Keratinocyte (primary cell): ENCODE data around the gene TOX2.

ENCODE experiments used
- EZH2 ChIP-seq: IDR thresholded peaks from one replicate; pipeline ENCODE4 v1.6.1; 2012; ENCODE audit warnings: inconsistent platforms, mild to moderate bottlenecking, low read length, moderate library complexity
- TF ChIP-seq, protein P1 (sequence below), 3 experiments: IDR thresholded peaks in 1 of 3; conservative IDR thresholded peaks in 1 of 3; optimal IDR thresholded peaks in 1 of 3; 2 replicates in 2 of 3; 3 replicates in 1 of 3; pipeline versions ENCODE3 to v1.5.1; 2011; ENCODE audit warnings: low read length in 3 of 3, mild to moderate bottlenecking in 3 of 3, moderate library complexity in 2 of 3, control low read depth in 1 of 3, inconsistent platforms in 1 of 3; ENCODE audit not compliant: insufficient read depth in 2 of 3; ENCODE audit errors: extremely low read depth in 1 of 3

DNA sequence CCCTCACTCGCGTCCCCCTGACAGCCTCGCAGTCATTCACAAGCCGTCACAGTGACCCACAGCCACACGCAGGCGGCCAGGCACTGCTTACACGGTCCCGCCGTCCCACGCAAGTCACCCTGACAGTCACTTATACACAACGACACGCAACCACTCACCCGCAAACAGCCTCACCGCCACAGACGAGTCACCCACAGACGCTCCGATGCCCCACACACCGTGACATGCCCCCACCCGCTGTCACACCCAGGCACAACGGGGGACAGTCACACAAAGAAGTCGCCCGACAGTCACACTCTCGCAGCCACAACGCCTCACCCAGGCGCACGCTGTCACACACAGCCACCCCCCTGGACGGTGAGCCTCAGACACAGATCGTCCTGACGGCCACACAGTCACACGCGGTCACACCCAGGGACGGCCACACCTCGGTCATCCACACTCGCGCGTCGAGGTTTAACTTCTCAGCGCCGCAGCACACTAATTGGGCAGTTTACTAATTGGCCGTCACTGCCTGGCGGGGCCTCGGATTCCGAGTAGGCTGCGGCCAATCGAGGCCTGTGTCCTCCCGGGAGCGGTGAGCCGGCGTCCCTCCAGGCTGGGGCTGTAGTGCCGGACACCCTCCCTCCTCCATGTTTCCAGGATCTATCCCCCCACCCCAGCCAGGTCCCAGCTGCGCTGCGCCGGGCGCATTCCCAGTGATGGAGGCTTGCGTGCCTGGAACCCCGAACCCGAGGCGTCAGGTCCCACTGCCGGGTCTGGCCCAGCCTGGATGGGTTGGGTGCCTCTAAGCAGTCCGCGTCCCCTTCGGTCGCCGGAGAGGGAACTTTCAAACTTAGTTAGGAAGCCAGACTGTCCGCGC lies 790 bp downstream of the TOX2 start:
- TF ChIP-seq, protein P1, sequence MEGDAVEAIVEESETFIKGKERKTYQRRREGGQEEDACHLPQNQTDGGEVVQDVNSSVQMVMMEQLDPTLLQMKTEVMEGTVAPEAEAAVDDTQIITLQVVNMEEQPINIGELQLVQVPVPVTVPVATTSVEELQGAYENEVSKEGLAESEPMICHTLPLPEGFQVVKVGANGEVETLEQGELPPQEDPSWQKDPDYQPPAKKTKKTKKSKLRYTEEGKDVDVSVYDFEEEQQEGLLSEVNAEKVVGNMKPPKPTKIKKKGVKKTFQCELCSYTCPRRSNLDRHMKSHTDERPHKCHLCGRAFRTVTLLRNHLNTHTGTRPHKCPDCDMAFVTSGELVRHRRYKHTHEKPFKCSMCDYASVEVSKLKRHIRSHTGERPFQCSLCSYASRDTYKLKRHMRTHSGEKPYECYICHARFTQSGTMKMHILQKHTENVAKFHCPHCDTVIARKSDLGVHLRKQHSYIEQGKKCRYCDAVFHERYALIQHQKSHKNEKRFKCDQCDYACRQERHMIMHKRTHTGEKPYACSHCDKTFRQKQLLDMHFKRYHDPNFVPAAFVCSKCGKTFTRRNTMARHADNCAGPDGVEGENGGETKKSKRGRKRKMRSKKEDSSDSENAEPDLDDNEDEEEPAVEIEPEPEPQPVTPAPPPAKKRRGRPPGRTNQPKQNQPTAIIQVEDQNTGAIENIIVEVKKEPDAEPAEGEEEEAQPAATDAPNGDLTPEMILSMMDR (optimal IDR thresholded peaks at IDR 0.05 in 1 of 3, IDR thresholded peaks at IDR 0.05 in 1 of 3, conservative IDR thresholded peaks at IDR 0.05 in 1 of 3; ENCODE audit: extremely low read depth in 1 of 3, insufficient read depth in 2 of 3, low read length in 3 of 3): no peak
- TF ChIP-seq EZH2: peak; percentile 99
